Measurements from ENCODE around the gene BRD3OS.

BRD3OS gene

GRCh38 chr9:134046894-134047681, 21.8 kb downstream of the BRD3OS start (continued):
- TF ChIP-seq PATZ1 (CRISPR knock-in tag; IDR thresholded peaks at IDR 0.05; ENCODE audit: borderline replicate concordance) = no peak

GRCh38 chr9:134047868-134048581, 22.7 kb downstream of the BRD3OS start:
- no peak for TF ChIP-seq ESRRG (CRISPR knock-in tag; IDR thresholded peaks at IDR 0.05)
- no peak for TF ChIP-seq PATZ1 (CRISPR knock-in tag; IDR thresholded peaks at IDR 0.05; ENCODE audit: borderline replicate concordance)
- TF ChIP-seq CREB5 (CRISPR knock-in tag; IDR thresholded peaks at IDR 0.05; ENCODE audit: low read depth) = no peak
- no peak for TF ChIP-seq ISL1 (CRISPR knock-in tag; IDR thresholded peaks at IDR 0.05)
- no peak for TF ChIP-seq ZNF8 (CRISPR knock-in tag; IDR thresholded peaks at IDR 0.05)
- TF ChIP-seq ZNF70 (CRISPR knock-in tag; IDR thresholded peaks at IDR 0.05) = no peak
- no peak for TF ChIP-seq BACH2 (CRISPR knock-in tag; IDR thresholded peaks at IDR 0.05; ENCODE audit: borderline replicate concordance)
- no peak for TF ChIP-seq TOX (CRISPR knock-in tag; IDR thresholded peaks at IDR 0.05; ENCODE audit: borderline replicate concordance)
- TF ChIP-seq TCF4 (CRISPR knock-in tag; IDR thresholded peaks at IDR 0.05; ENCODE audit: borderline replicate concordance) = no peak
- no peak for TF ChIP-seq ZFP30 (CRISPR knock-in tag; IDR thresholded peaks at IDR 0.05)
- no peak for TF ChIP-seq CSRNP3 (CRISPR knock-in tag; IDR thresholded peaks at IDR 0.05)
- TF ChIP-seq ARNTL (CRISPR knock-in tag; IDR thresholded peaks at IDR 0.05; ENCODE audit: borderline replicate concordance, low read depth) = no peak
- no peak for TF ChIP-seq GLIS3 (CRISPR knock-in tag; IDR thresholded peaks at IDR 0.05)
- no peak for TF ChIP-seq TSHZ2 (CRISPR knock-in tag; IDR thresholded peaks at IDR 0.05)
- TF ChIP-seq RARB (CRISPR knock-in tag; IDR thresholded peaks at IDR 0.05) = no peak
- no peak for TF ChIP-seq SNAI2 (CRISPR knock-in tag; IDR thresholded peaks at IDR 0.05)
- no peak for ATAC-seq

- no peak for ATAC-seq
- TF ChIP-seq CSRNP3 (CRISPR knock-in tag; IDR thresholded peaks at IDR 0.05) = no peak
- TF ChIP-seq ZNF8 (CRISPR knock-in tag; IDR thresholded peaks at IDR 0.05) = no peak
- TF ChIP-seq PATZ1 (CRISPR knock-in tag; IDR thresholded peaks at IDR 0.05; ENCODE audit: borderline replicate concordance) = no peak
- TF ChIP-seq ZFP30 (CRISPR knock-in tag; IDR thresholded peaks at IDR 0.05) = no peak
- no peak for TF ChIP-seq CSDC2 (CRISPR knock-in tag; IDR thresholded peaks at IDR 0.05)
- TF ChIP-seq GLIS3 (CRISPR knock-in tag; IDR thresholded peaks at IDR 0.05) = no peak
- TF ChIP-seq TCF4 (CRISPR knock-in tag; IDR thresholded peaks at IDR 0.05; ENCODE audit: borderline replicate concordance) = no peak
- TF ChIP-seq BACH2 (CRISPR knock-in tag; IDR thresholded peaks at IDR 0.05; ENCODE audit: borderline replicate concordance) = no peak
- no peak for TF ChIP-seq ZNF70 (CRISPR knock-in tag; IDR thresholded peaks at IDR 0.05)
- TF ChIP-seq ZNF565 (CRISPR knock-in tag; conservative IDR thresholded peaks at IDR 0.05; ENCODE audit: low read depth) = no peak
These were observed 23.3 kb downstream of the BRD3OS start for GRCh38 chr9:134048582-134048968.

All from SK-N-SH treated with all-trans-retinoic acid at 6 μM for 48 hours (cell line).